Right lobe of liver (tissue), 6 donors: Measurements from ENCODE around the gene RCAN2. TPM values are rescaled to one million over a fixed set of nuclear protein-coding genes. Genes with fewer than 3 reads are reported as not detected.

Experiments
- ATAC-seq, 4 donors: fragments of 200-7000 bp; cut with Tn5 transposase; one replicate each; pipeline ENCODE4 v1.9.1; 2020; ENCODE audit warnings: mild to moderate bottlenecking in 4 of 4, moderate library complexity in 4 of 4
- DNase-seq, 3 donors: peaks; one replicate each; pipeline ENCODE4 v3.0.0-alpha.2; 2020
- H3K27ac ChIP-seq, 3 donors: fragments of 200-600 bp; one replicate each; pipeline ENCODE4 v1.8.0; 2022
- H3K27me3 ChIP-seq, 2 donors: fragments of 200-600 bp; one replicate each; pipeline ENCODE4 v1.8.0; 2022
- H3K36me3 ChIP-seq, 4 donors: fragments of 200-600 bp; sonication (generic) in 1 of 4; one replicate each; pipeline versions ENCODE4 v1.5.1 to v1.8.0; 2017 to 2022; ENCODE audit warnings: control low read depth in 1 of 4
- H3K4me1 ChIP-seq, 4 donors: fragments of 200-600 bp; sonication (generic) in 1 of 4; one replicate each; pipeline versions ENCODE4 v1.5.1 to v1.8.0; 2017 to 2022; ENCODE audit warnings: control low read depth in 1 of 4
- H3K4me3 ChIP-seq, 3 donors: fragments of 200-600 bp; one replicate each; pipeline ENCODE4 v1.8.0; 2022
- H3K9me3 ChIP-seq, 4 donors: fragments of 200-600 bp; sonication (generic) in 1 of 4; one replicate each; pipeline versions ENCODE4 v1.5.1 to v1.8.0; 2017 to 2022; ENCODE audit warnings: control low read depth in 1 of 4
- POLR2A ChIP-seq: fragments of 450-650 bp; IDR thresholded peaks from one replicate; pipeline ENCODE4 v1.6.1; 2017; ENCODE audit warnings: antibody characterized with exemption, mild to moderate bottlenecking
- WGBS: methylation state at CpG from one replicate; pipeline ENCODE4 v1.1.6; 2018; ENCODE audit warnings: low coverage, low lambda C conversion rate; ENCODE audit not compliant: insufficient coverage; ENCODE audit errors: missing lambda C conversion rate; 5-methylcytosine and 5-hydroxymethylcytosine counted together
- intact Hi-C, 2 donors: fragments of 100-400 bp; cut with DNase I; formaldehyde crosslinking; loops; one replicate each; pipeline versions ENCODE4 v1.11.2 to v1.14.1; 2022
- total RNA-seq, 6 experiments: library from RNA; depleted of rRNA in 2 of 6; stranded (reverse); fragments of >200 nt in 2 of 6; fragmentation: NEBNext Ultra II Directional in 3 of 6; extraction: Animal tissue kit (Norgen Biotek cat#: 25700) in 3 of 6; gene quantifications; one replicate each; pipeline versions ENCODE4 v1.1.0 to v1.2.4, GENCODE V29; 2016 to 2023
- TF ChIP-seq, protein P1 (sequence below), 4 donors: fragments of 200-600 bp in 3 of 4; fragments of 450-650 bp in 1 of 4; IDR thresholded peaks; one replicate each; pipeline versions ENCODE4 v1.5.1 to v1.8.0; 2016 to 2022; ENCODE audit warnings: antibody characterized with exemption in 4 of 4, mild to moderate bottlenecking in 2 of 4
- donor health status: DM: no; HTN: yes; CAD: no.
- donor health status: DM: no; HTN: no; CAD: no.
- donor health status: DM: no; HTN: no; CAD: no.
- donor health status: DM: no; HTN: yes; CAD: no.
- donor health status: DM: no; HTN: yes; CAD: no.

The RCAN2 gene
- total RNA-seq, 6 experiments from 2014 or later, result 0.77 to 4.5 (median 1.9) TPM

DNA sequence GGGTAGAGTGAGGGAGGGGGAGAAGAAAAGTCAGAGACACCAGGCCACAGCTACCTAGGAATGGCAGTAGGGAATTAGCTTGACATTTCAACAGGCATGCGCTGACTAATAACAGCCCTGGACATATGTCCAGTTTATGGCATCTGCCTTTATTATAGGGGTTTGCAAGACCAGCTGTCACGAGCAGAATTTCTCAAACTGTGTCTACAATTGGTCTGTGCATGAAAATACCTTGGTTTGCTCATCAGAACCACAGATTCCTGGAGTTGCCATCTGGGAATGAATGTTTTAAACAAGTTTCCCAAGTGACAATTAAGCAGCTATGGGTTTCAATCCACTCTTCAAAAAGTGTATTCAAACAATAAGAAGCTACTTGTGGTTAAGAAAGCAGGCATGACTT is 210.1 kb downstream of the RCAN2 start:
- no peaks in the 10 kb centered on the region for H3K36me3 ChIP-seq
- intact Hi-C loops, result no loop called here
- no peak overlapping the region for H3K4me3 ChIP-seq
- H3K4me1 ChIP-seq, result no peaks in the 10 kb centered on the region
- H3K27ac ChIP-seq, result no peak overlapping the region
- H3K27me3 ChIP-seq, result no peaks in the 10 kb centered on the region
- no peak for ATAC-seq
- WGBS, result 92% methylated on average over 2 of the region's 2 CpGs
- DNase-seq, result no peak
- no peaks in the 10 kb centered on the region for H3K9me3 ChIP-seq
- TF ChIP-seq POLR2A, result no peak
- TF ChIP-seq, protein P1, sequence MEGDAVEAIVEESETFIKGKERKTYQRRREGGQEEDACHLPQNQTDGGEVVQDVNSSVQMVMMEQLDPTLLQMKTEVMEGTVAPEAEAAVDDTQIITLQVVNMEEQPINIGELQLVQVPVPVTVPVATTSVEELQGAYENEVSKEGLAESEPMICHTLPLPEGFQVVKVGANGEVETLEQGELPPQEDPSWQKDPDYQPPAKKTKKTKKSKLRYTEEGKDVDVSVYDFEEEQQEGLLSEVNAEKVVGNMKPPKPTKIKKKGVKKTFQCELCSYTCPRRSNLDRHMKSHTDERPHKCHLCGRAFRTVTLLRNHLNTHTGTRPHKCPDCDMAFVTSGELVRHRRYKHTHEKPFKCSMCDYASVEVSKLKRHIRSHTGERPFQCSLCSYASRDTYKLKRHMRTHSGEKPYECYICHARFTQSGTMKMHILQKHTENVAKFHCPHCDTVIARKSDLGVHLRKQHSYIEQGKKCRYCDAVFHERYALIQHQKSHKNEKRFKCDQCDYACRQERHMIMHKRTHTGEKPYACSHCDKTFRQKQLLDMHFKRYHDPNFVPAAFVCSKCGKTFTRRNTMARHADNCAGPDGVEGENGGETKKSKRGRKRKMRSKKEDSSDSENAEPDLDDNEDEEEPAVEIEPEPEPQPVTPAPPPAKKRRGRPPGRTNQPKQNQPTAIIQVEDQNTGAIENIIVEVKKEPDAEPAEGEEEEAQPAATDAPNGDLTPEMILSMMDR (IDR thresholded peaks at IDR 0.05), result no peak

GRCh38 chr6:46279874-46280273 is 211.4 kb downstream of the RCAN2 start:
- Histone ChIP-seq H3K36me3 (no peaks in the 10 kb centered on the region), H3K27me3 (no peaks in the 10 kb centered on the region), H3K4me3 (no peak overlapping the region), H3K4me1 (no peaks in the 10 kb centered on the region), H3K27ac (no peak overlapping the region), H3K9me3 (no peaks in the 10 kb centered on the region)
- ATAC-seq, result no peak
- intact Hi-C loops, result no loop called here
- no peak for TF ChIP-seq POLR2A
- TF ChIP-seq, protein P1 (IDR thresholded peaks at IDR 0.05), result no peak
- DNase-seq, result no peak

GRCh38 chr6:46276576-46277142 is 214.6 kb downstream of the RCAN2 start:
- TF ChIP-seq POLR2A, result no peak
- TF ChIP-seq, protein P1 (IDR thresholded peaks at IDR 0.05), result no peak
- Histone ChIP-seq H3K27ac (no peak overlapping the region), H3K36me3 (no peaks in the 10 kb centered on the region), H3K27me3 (no peaks in the 10 kb centered on the region), H3K9me3 (no peaks in the 10 kb centered on the region), H3K4me3 (no peak overlapping the region), H3K4me1 (peaks cover 0 to 8% (median 0%) of the 10 kb centered on the region in 4 donors)
- intact Hi-C loops, result no loop called here
- no peak for ATAC-seq
- DNase-seq, result no peak
- WGBS, result 61% methylated on average over 2 of the region's 2 CpGs

- Histone ChIP-seq H3K9me3 (no peaks in the 10 kb centered on the region), H3K4me3 (no peak overlapping the region), H3K27ac (no peak overlapping the region), H3K36me3 (no peaks in the 10 kb centered on the region), H3K4me1 (peaks cover 0 to 8% (median 0%) of the 10 kb centered on the region in 4 donors), H3K27me3 (no peaks in the 10 kb centered on the region)
- DNase-seq (no peak), ATAC-seq (peak in 2 of 4 donors; percentile 23 to 25)
- 94% methylated on average over 2 of the region's 2 CpGs for WGBS
- intact Hi-C loops, result no loop called here
- TF ChIP-seq, protein P1 (IDR thresholded peaks at IDR 0.05), result no peak
- no peak for TF ChIP-seq POLR2A
These were observed 216.7 kb downstream of the RCAN2 start for GRCh38 chr6:46274502-46274901.

DNA sequence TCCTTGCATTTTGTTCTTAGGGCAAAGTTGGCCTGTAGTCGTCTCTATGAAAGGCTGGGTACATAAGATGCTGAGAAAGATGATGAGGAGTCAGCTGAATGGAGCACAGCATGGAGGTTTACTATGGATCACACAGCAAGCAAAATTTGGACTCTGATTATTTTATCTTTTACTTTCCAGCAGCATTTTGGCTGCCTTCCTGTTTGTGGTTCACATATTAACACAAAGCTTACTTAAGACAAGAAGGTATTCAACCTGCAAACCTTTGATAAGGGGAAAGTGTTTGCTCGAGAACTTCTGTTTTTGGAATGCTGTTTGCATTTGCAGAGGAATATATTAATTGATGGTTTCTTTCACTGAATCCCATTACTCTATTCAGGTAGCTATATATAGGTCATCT is 217.3 kb downstream of the RCAN2 start:
- H3K27me3 ChIP-seq, result no peaks in the 10 kb centered on the region
- H3K9me3 ChIP-seq, result no peaks in the 10 kb centered on the region
- intact Hi-C loops, result no loop called here
- TF ChIP-seq, protein P1 (IDR thresholded peaks at IDR 0.05), result no peak
- TF ChIP-seq POLR2A, result no peak
- DNase-seq (no peak), ATAC-seq (peak; percentile 74 to 90 (median 80))
- H3K4me1 ChIP-seq, result peaks cover 0 to 8% (median 0%) of the 10 kb centered on the region in 4 donors
- no peaks in the 10 kb centered on the region for H3K36me3 ChIP-seq
- no peak overlapping the region for H3K27ac ChIP-seq
- 13% methylated on average over 2 of the region's 2 CpGs for WGBS
- H3K4me3 ChIP-seq, result no peak overlapping the region
